Uterus (tissue), 4 donors: Measurements from ENCODE around the gene ADCY2. TPM values are rescaled to one million over a fixed set of nuclear protein-coding genes. Genes with fewer than 3 reads are reported as not detected.

Source experiments
- DNase-seq, 2 donors: peaks; one replicate each; pipeline ENCODE4 v3.0.0-alpha.2; 2019 to 2020
- H3K27ac ChIP-seq, 2 donors: fragments of 200-600 bp; sonication (generic); 1 replicate in 1 of 2; 2 replicates in 1 of 2; pipeline ENCODE4 v1.5.1; 2016 to 2018
- H3K27me3 ChIP-seq, 2 donors: fragments of 200-600 bp; sonication (generic); one replicate each; pipeline ENCODE4 v1.5.1; 2018 to 2019; ENCODE audit warnings: control low read depth in 1 of 2
- H3K36me3 ChIP-seq, 2 donors: fragments of 200-600 bp; sonication (generic); one replicate each; pipeline ENCODE4 v1.5.1; 2019; ENCODE audit warnings: control low read depth in 1 of 2
- H3K4me1 ChIP-seq, 2 donors: fragments of 200-600 bp; sonication (generic); one replicate each; pipeline ENCODE4 v1.5.1; 2018 to 2019; ENCODE audit warnings: control low read depth in 1 of 2
- H3K4me3 ChIP-seq, 2 donors: fragments of 200-600 bp; sonication (generic); 1 replicate in 1 of 2; 2 replicates in 1 of 2; pipeline ENCODE4 v1.5.1; 2018 to 2019; ENCODE audit warnings: mild to moderate bottlenecking in 1 of 2
- H3K9me3 ChIP-seq, 2 donors: fragments of 200-600 bp; sonication (generic); one replicate each; pipeline ENCODE4 v1.5.1; 2019; ENCODE audit warnings: control low read depth in 1 of 2
- CTCF ChIP-seq, 4 experiments: fragments of 200-600 bp in 2 of 4; fragments of 450-650 bp in 2 of 4; sonication (generic) in 2 of 4; IDR thresholded peaks; one replicate each; pipeline ENCODE4 v1.5.1; 2016 to 2019; ENCODE audit warnings: antibody characterized with exemption in 4 of 4, mild to moderate bottlenecking in 2 of 4, moderate library complexity in 1 of 4
- POLR2A ChIP-seq, 2 donors: fragments of 450-650 bp; IDR thresholded peaks; one replicate each; pipeline ENCODE4 v1.6.1; 2016; ENCODE audit warnings: antibody characterized with exemption in 2 of 2, mild to moderate bottlenecking in 1 of 2, moderate library complexity in 1 of 2
- intact Hi-C: fragments of 100-400 bp; cut with DNase I; formaldehyde crosslinking; loops from one replicate; pipeline ENCODE4 v1.15.1; 2023; ENCODE audit warnings: low total_unique reads
- total RNA-seq, 4 donors: library from RNA; depleted of rRNA in 3 of 4; stranded (reverse); fragments of >200 nt in 3 of 4; gene quantifications; one replicate each; pipeline versions ENCODE4 v1.1.0 to v1.2.4, GENCODE V29; 2014 to 2023
- donor health status: DM: yes; HTN: yes; CAD: no.

ADCY2 gene
- total RNA-seq, 4 donors from 2014 or later, result 3.8 to 25.3 (median 4.5) TPM

GRCh38 chr5:7751874-7752273 lies 355.9 kb downstream of the ADCY2 start:
- no peaks in the 10 kb centered on the region for H3K9me3 ChIP-seq
- no peak for TF ChIP-seq POLR2A (IDR thresholded peaks at IDR 0.05)
- TF ChIP-seq CTCF (IDR thresholded peaks at IDR 0.05), result no peak
- intact Hi-C loops, result no loop called here

DNA sequence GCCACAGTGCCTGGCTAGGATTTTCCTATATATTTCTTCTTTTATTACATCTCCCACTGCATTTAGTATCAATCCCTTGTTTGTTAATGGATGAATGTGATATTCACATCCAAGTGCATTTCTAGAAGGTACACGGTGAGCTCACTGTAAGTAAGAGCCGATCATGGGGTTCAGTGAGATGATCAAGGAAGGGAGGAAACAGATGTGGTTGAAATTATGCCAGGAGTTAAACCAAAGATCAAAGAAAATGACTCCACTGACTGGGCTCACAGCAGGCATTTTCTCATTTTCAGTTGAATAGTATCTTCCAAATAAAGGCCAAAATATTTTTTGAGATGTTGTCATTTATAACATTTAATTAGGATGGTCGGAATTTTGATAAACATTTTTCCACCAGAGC lies 357.2 kb downstream of the ADCY2 start:
- Histone ChIP-seq H3K27me3 (no peaks in the 10 kb centered on the region), H3K36me3 (no peaks in the 10 kb centered on the region), H3K27ac (no peak overlapping the region), H3K4me1 (no peaks in the 10 kb centered on the region), H3K4me3 (no peak overlapping the region), H3K9me3 (no peaks in the 10 kb centered on the region)
- intact Hi-C loops, result no loop called here
- TF ChIP-seq CTCF (IDR thresholded peaks at IDR 0.05) (no peak), POLR2A (IDR thresholded peaks at IDR 0.05) (no peak)
- DNase-seq, result no peak

More at GRCh38 chr5:7751874-7752273, 355.9 kb downstream of the ADCY2 start:
- H3K27me3 ChIP-seq, result no peaks in the 10 kb centered on the region
- H3K27ac ChIP-seq, result no peak overlapping the region
- no peaks in the 10 kb centered on the region for H3K36me3 ChIP-seq
- no peaks in the 10 kb centered on the region for H3K4me1 ChIP-seq
- no peak for DNase-seq
- no peak overlapping the region for H3K4me3 ChIP-seq

- H3K4me1 ChIP-seq, result no peaks in the 10 kb centered on the region
- no peak for DNase-seq
- no peak overlapping the region for H3K27ac ChIP-seq
- H3K36me3 ChIP-seq, result no peaks in the 10 kb centered on the region
- TF ChIP-seq POLR2A (IDR thresholded peaks at IDR 0.05), result no peak
- TF ChIP-seq CTCF (IDR thresholded peaks at IDR 0.05), result no peak
- intact Hi-C loops, result no loop called here
- H3K4me3 ChIP-seq, result no peak overlapping the region
- H3K27me3 ChIP-seq, result no peaks in the 10 kb centered on the region
- no peaks in the 10 kb centered on the region for H3K9me3 ChIP-seq
These were observed 357.7 kb downstream of the ADCY2 start for GRCh38 chr5:7753596-7753995.

- TF ChIP-seq CTCF (IDR thresholded peaks at IDR 0.05) (no peak), POLR2A (IDR thresholded peaks at IDR 0.05) (no peak)
- no peak for DNase-seq
- H3K27ac ChIP-seq, result no peak overlapping the region
- no peaks in the 10 kb centered on the region for H3K9me3 ChIP-seq
- H3K4me3 ChIP-seq, result no peak overlapping the region
- no peaks in the 10 kb centered on the region for H3K27me3 ChIP-seq
- no peaks in the 10 kb centered on the region for H3K4me1 ChIP-seq
- no peaks in the 10 kb centered on the region for H3K36me3 ChIP-seq
- intact Hi-C loops, result no loop called here
These were observed 358.6 kb downstream of the ADCY2 start for GRCh38 chr5:7754490-7754889.

DNA sequence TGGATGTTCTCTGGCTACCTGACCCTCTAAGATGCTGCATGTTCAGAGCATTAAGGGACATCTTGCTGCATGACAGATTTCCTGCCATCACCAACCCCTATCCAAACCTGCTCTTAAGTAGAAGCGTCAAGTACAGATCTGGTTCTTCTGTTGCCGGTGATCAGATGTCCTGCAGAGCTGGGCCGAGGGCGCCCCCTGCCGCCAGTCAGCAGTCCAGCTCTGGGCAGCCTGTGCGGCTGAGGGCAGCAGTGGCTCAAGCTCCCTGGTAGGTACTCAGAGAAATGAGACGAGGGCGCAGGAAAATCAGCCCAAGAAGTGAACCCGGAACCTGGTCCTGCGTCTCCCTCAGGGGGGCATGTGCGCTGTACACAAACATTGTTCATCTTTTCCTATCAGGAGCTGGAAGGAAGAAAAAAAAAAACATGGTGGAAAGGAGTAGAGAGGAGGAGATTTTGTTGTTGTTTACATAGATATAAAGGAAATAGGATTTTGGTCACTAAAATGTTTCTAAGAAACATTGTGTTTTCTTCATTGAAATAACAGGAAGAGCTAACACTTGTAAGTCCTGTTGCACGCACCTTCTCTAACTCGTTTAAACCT lies 359.2 kb downstream of the ADCY2 start:
- intact Hi-C loops, result no loop called here
- TF ChIP-seq CTCF (IDR thresholded peaks at IDR 0.05) (peak; percentile 43 to 51 (median 47)), POLR2A (IDR thresholded peaks at IDR 0.05) (no peak)
- Histone ChIP-seq H3K4me3 (no peak overlapping the region), H3K4me1 (no peaks in the 10 kb centered on the region), H3K9me3 (no peaks in the 10 kb centered on the region), H3K36me3 (no peaks in the 10 kb centered on the region), H3K27ac (no peak overlapping the region), H3K27me3 (no peaks in the 10 kb centered on the region)
- peak in 1 of 2 donors; percentile 31 for DNase-seq
